ENCODE measurements around the gene PPP1R3G. TPM values are rescaled to one million over a fixed set of nuclear protein-coding genes. Genes with fewer than 3 reads are reported as not detected.

PPP1R3G gene
- total RNA-seq, 5 donors from 2014 or later (not counting 1 experiment from before 2014, with no cell fraction given): 0.06 to 0.07 TPM; not detected in 3

- POLR2A ChIA-PET: no interaction called here
- CTCF ChIA-PET: no interaction called here
- Mint-ChIP-seq H3K4me1 (peaks cover 0 to 11% (median 3%) of the 10 kb centered on the region in 3 donors), H3K4me3 (no peak overlapping the region), H3K36me3 (no peaks in the 10 kb centered on the region), H3K27ac (no peak overlapping the region), H3K27me3 (peaks cover 23 to 51% of the 10 kb centered on the region in 2 donors), H3K9me3 (no peaks in the 10 kb centered on the region)
- WGBS (ENCODE audit: insufficient coverage): 97% methylated on average over 3 of the region's 12 CpGs
- H3K27me3 ChIP-seq (replicated peaks in 1 of 2; ENCODE audit: control insufficient read depth in 2 of 2, extremely low read depth in 1 of 2, insufficient read depth in 2 of 2, low read length in 1 of 2): peaks cover 2 to 55% of the 10 kb centered on the region in 2 experiments
- H3K9me3 ChIP-seq: no peaks in the 10 kb centered on the region
- no peak overlapping the region for H3K4me3 ChIP-seq (ENCODE audit: control insufficient read depth in 1 of 2, extremely low read depth in 1 of 2, low read length in 1 of 2)
- no peak for DNase-seq
- ATAC-seq (replicated peaks in 1 of 4): no peak
- H3K36me3 ChIP-seq (ENCODE audit: control insufficient read depth in 2 of 2, extremely low read depth in 1 of 2, insufficient read depth in 1 of 2, low read length in 1 of 2): no peaks in the 10 kb centered on the region
- peaks cover 2 to 12% of the 10 kb centered on the region in 2 experiments for H3K4me1 ChIP-seq (ENCODE audit: control insufficient read depth in 1 of 2, extremely low read depth in 1 of 2, insufficient read depth in 2 of 2, low read length in 2 of 2)
- no peak overlapping the region for H3K27ac ChIP-seq (ENCODE audit: low read length)
Observed at GRCh38 chr6:5082487-5083306, 2.4 kb upstream of the PPP1R3G start.

- no peak for DNase-seq
- WGBS (ENCODE audit: insufficient coverage): 33% methylated on average over 3 of the region's 4 CpGs
- H3K4me1 ChIP-seq (ENCODE audit: control insufficient read depth in 1 of 2, extremely low read depth in 1 of 2, insufficient read depth in 2 of 2, low read length in 2 of 2): peaks cover 2 to 12% of the 10 kb centered on the region in 2 experiments
- CTCF ChIA-PET: no interaction called here
- no peak overlapping the region for H3K4me3 ChIP-seq (ENCODE audit: control insufficient read depth in 1 of 2, extremely low read depth in 1 of 2, low read length in 1 of 2)
- no peak overlapping the region for H3K27ac Mint-ChIP-seq
- peaks cover 2 to 59% of the 10 kb centered on the region in 2 experiments for H3K27me3 ChIP-seq (replicated peaks in 1 of 2; ENCODE audit: control insufficient read depth in 2 of 2, extremely low read depth in 1 of 2, insufficient read depth in 2 of 2, low read length in 1 of 2)
- no peaks in the 10 kb centered on the region for H3K36me3 Mint-ChIP-seq
- H3K36me3 ChIP-seq (ENCODE audit: control insufficient read depth in 2 of 2, extremely low read depth in 1 of 2, insufficient read depth in 1 of 2, low read length in 1 of 2): no peaks in the 10 kb centered on the region
- peak overlapping the region in 1 of 3 donors; percentile 62 for H3K4me3 Mint-ChIP-seq
- POLR2A ChIA-PET: no interaction called here
- no peaks in the 10 kb centered on the region for H3K9me3 ChIP-seq
- H3K4me1 Mint-ChIP-seq: peaks cover 0 to 11% (median 3%) of the 10 kb centered on the region in 3 donors
- no peak overlapping the region for H3K27ac ChIP-seq (ENCODE audit: low read length)
- no peaks in the 10 kb centered on the region for H3K9me3 Mint-ChIP-seq
- peaks cover 24 to 53% of the 10 kb centered on the region in 2 donors for H3K27me3 Mint-ChIP-seq
- ATAC-seq (replicated peaks in 1 of 4): no peak
Observed at GRCh38 chr6:5083307-5083583, 1.9 kb upstream of the PPP1R3G start.

- CTCF ChIA-PET: no interaction called here
- no peak overlapping the region for H3K27ac ChIP-seq (ENCODE audit: low read length)
Observed at GRCh38 chr6:5083813-5084359, 1.3 kb upstream of the PPP1R3G start.

GRCh38 chr6:5084360-5084780 lies 771 bp upstream of the PPP1R3G start:
- no peaks in the 10 kb centered on the region for H3K36me3 Mint-ChIP-seq
- H3K4me1 Mint-ChIP-seq: peaks cover 0 to 11% (median 3%) of the 10 kb centered on the region in 3 donors
- ATAC-seq (replicated peaks in 1 of 4) (no peak), DNase-seq (no peak)
- no peaks in the 10 kb centered on the region for H3K9me3 Mint-ChIP-seq
- peaks cover 24 to 55% of the 10 kb centered on the region in 2 donors for H3K27me3 Mint-ChIP-seq
- H3K27ac ChIP-seq (ENCODE audit: low read length): no peak overlapping the region
- POLR2A ChIA-PET: interaction anchor here in 1 of 2 donors (0.6 kb wide), 1 partner anchor 45 kb away, joined by 3 read pairs; no protein-coding TSS in a partner anchor
- peaks cover 2 to 61% of the 10 kb centered on the region in 2 experiments for H3K27me3 ChIP-seq (replicated peaks in 1 of 2; ENCODE audit: control insufficient read depth in 2 of 2, extremely low read depth in 1 of 2, insufficient read depth in 2 of 2, low read length in 1 of 2)
- no peaks in the 10 kb centered on the region for H3K9me3 ChIP-seq
- no peaks in the 10 kb centered on the region for H3K36me3 ChIP-seq (ENCODE audit: control insufficient read depth in 2 of 2, extremely low read depth in 1 of 2, insufficient read depth in 1 of 2, low read length in 1 of 2)
- no peak overlapping the region for H3K27ac Mint-ChIP-seq
- H3K4me3 Mint-ChIP-seq: peak overlapping the region in 1 of 3 donors; percentile 62
- peaks cover 2 to 12% of the 10 kb centered on the region in 2 experiments for H3K4me1 ChIP-seq (ENCODE audit: control insufficient read depth in 1 of 2, extremely low read depth in 1 of 2, insufficient read depth in 2 of 2, low read length in 2 of 2)
- peak overlapping the region in 1 of 2 donors; percentile 68 for H3K4me3 ChIP-seq (ENCODE audit: control insufficient read depth in 1 of 2, extremely low read depth in 1 of 2, low read length in 1 of 2)
- 3% methylated on average over 41 of the region's 57 CpGs for WGBS (ENCODE audit: insufficient coverage)
- CTCF ChIA-PET: no interaction called here

More at GRCh38 chr6:5083813-5084359, 1.3 kb upstream of the PPP1R3G start:
- no peak overlapping the region for H3K27ac Mint-ChIP-seq
- POLR2A ChIA-PET: interaction anchor here in 1 of 2 donors (0.6 kb wide), 1 partner anchor 44 kb away, joined by 3 read pairs; no protein-coding TSS in a partner anchor
- no peak overlapping the region for H3K4me3 ChIP-seq (ENCODE audit: control insufficient read depth in 1 of 2, extremely low read depth in 1 of 2, low read length in 1 of 2)
- ATAC-seq (replicated peaks in 1 of 4) (no peak), DNase-seq (no peak)
- H3K27me3 Mint-ChIP-seq: peaks cover 24 to 57% of the 10 kb centered on the region in 2 donors
- WGBS (ENCODE audit: insufficient coverage): 53% methylated on average over 13 of the region's 18 CpGs
- peak overlapping the region in 1 of 3 donors; percentile 62 for H3K4me3 Mint-ChIP-seq
- no peaks in the 10 kb centered on the region for H3K9me3 ChIP-seq
- H3K27me3 ChIP-seq (replicated peaks in 1 of 2; ENCODE audit: control insufficient read depth in 2 of 2, extremely low read depth in 1 of 2, insufficient read depth in 2 of 2, low read length in 1 of 2): peaks cover 2 to 61% of the 10 kb centered on the region in 2 experiments
- H3K36me3 ChIP-seq (ENCODE audit: control insufficient read depth in 2 of 2, extremely low read depth in 1 of 2, insufficient read depth in 1 of 2, low read length in 1 of 2): no peaks in the 10 kb centered on the region
- H3K36me3 Mint-ChIP-seq: no peaks in the 10 kb centered on the region
- H3K4me1 ChIP-seq (ENCODE audit: control insufficient read depth in 1 of 2, extremely low read depth in 1 of 2, insufficient read depth in 2 of 2, low read length in 2 of 2): peaks cover 2 to 12% of the 10 kb centered on the region in 2 experiments
- no peaks in the 10 kb centered on the region for H3K9me3 Mint-ChIP-seq
- peaks cover 0 to 11% (median 3%) of the 10 kb centered on the region in 3 donors for H3K4me1 Mint-ChIP-seq

GRCh38 chr6:5085648-5086293 lies 630 bp downstream of the PPP1R3G start:
- DNase-seq: no peak
- no peak overlapping the region for H3K4me3 Mint-ChIP-seq

GRCh38 chr6:5086294-5086890 lies 1.3 kb downstream of the PPP1R3G start:
- WGBS (ENCODE audit: insufficient coverage): 15% methylated on average over 54 of the region's 56 CpGs
- H3K4me3 Mint-ChIP-seq: peak overlapping the region in 1 of 3 donors; percentile 60
- ATAC-seq (replicated peaks in 1 of 4) (no peak), DNase-seq (no peak)
- H3K9me3 Mint-ChIP-seq: no peaks in the 10 kb centered on the region
- no peaks in the 10 kb centered on the region for H3K36me3 Mint-ChIP-seq
- H3K36me3 ChIP-seq (ENCODE audit: control insufficient read depth in 2 of 2, extremely low read depth in 1 of 2, insufficient read depth in 1 of 2, low read length in 1 of 2): no peaks in the 10 kb centered on the region
- H3K4me1 ChIP-seq (ENCODE audit: control insufficient read depth in 1 of 2, extremely low read depth in 1 of 2, insufficient read depth in 2 of 2, low read length in 2 of 2): peaks cover 17 to 18% of the 10 kb centered on the region in 2 experiments
- H3K27ac ChIP-seq (ENCODE audit: low read length): no peak overlapping the region
- H3K27me3 Mint-ChIP-seq: peaks cover 31 to 65% of the 10 kb centered on the region in 2 donors
- H3K4me3 ChIP-seq (ENCODE audit: control insufficient read depth in 1 of 2, extremely low read depth in 1 of 2, low read length in 1 of 2): peak overlapping the region in 1 of 2 donors; percentile 68
- no peaks in the 10 kb centered on the region for H3K9me3 ChIP-seq
- peaks cover 2 to 69% of the 10 kb centered on the region in 2 experiments for H3K27me3 ChIP-seq (replicated peaks in 1 of 2; ENCODE audit: control insufficient read depth in 2 of 2, extremely low read depth in 1 of 2, insufficient read depth in 2 of 2, low read length in 1 of 2)
- ChIA-PET CTCF (interaction anchor here in 1 of 2 donors (0.6 kb wide), 1 partner anchor 216 kb away, joined by 3 read pairs; no protein-coding TSS in a partner anchor), POLR2A (no interaction called here)
- no peak overlapping the region for H3K27ac Mint-ChIP-seq
- peaks cover 6 to 15% (median 9%) of the 10 kb centered on the region in 3 donors for H3K4me1 Mint-ChIP-seq

More at GRCh38 chr6:5085648-5086293, 630 bp downstream of the PPP1R3G start:
- Mint-ChIP-seq H3K36me3 (no peaks in the 10 kb centered on the region), H3K27me3 (peaks cover 28 to 66% of the 10 kb centered on the region in 2 donors), H3K27ac (no peak overlapping the region), H3K9me3 (no peaks in the 10 kb centered on the region), H3K4me1 (peaks cover under 1 to 13% (median 6%) of the 10 kb centered on the region in 3 donors)
- H3K27ac ChIP-seq (ENCODE audit: low read length): no peak overlapping the region
- H3K36me3 ChIP-seq (ENCODE audit: control insufficient read depth in 2 of 2, extremely low read depth in 1 of 2, insufficient read depth in 1 of 2, low read length in 1 of 2): no peaks in the 10 kb centered on the region
- ATAC-seq (replicated peaks in 1 of 4): no peak
- peaks cover 2 to 66% of the 10 kb centered on the region in 2 experiments for H3K27me3 ChIP-seq (replicated peaks in 1 of 2; ENCODE audit: control insufficient read depth in 2 of 2, extremely low read depth in 1 of 2, insufficient read depth in 2 of 2, low read length in 1 of 2)
- no peaks in the 10 kb centered on the region for H3K9me3 ChIP-seq
- peaks cover 12% of the 10 kb centered on the region in 2 experiments for H3K4me1 ChIP-seq (ENCODE audit: control insufficient read depth in 1 of 2, extremely low read depth in 1 of 2, insufficient read depth in 2 of 2, low read length in 2 of 2)
- 4% methylated on average over 74 of the region's 74 CpGs for WGBS (ENCODE audit: insufficient coverage)
- ChIA-PET CTCF (interaction anchor here in 1 of 2 donors (0.6 kb wide), 1 partner anchor 216 kb away, joined by 3 read pairs; no protein-coding TSS in a partner anchor), POLR2A (no interaction called here)
- peak overlapping the region in 1 of 2 donors; percentile 68 for H3K4me3 ChIP-seq (ENCODE audit: control insufficient read depth in 1 of 2, extremely low read depth in 1 of 2, low read length in 1 of 2)

Measured in T-cell (primary cell).